Body of pancreas (tissue), 4 donors: Measurements from ENCODE around the gene LSM14B.

ENCODE experiments used
- POLR2A ChIP-seq, 3 donors: fragments of 450-650 bp; IDR thresholded peaks; one replicate each; pipeline ENCODE4 v1.6.1; 2016; ENCODE audit warnings: antibody characterized with exemption in 3 of 3, mild to moderate bottlenecking in 2 of 3
- TF ChIP-seq, protein P1 (sequence below), 7 experiments: fragments of 450-650 bp in 4 of 7; fragments of 200-600 bp in 3 of 7; sonication (generic) in 3 of 7; IDR thresholded peaks; one replicate each; pipeline ENCODE4 v1.5.1; 2016 to 2019; ENCODE audit warnings: antibody characterized with exemption in 7 of 7

- TF ChIP-seq, protein P1, sequence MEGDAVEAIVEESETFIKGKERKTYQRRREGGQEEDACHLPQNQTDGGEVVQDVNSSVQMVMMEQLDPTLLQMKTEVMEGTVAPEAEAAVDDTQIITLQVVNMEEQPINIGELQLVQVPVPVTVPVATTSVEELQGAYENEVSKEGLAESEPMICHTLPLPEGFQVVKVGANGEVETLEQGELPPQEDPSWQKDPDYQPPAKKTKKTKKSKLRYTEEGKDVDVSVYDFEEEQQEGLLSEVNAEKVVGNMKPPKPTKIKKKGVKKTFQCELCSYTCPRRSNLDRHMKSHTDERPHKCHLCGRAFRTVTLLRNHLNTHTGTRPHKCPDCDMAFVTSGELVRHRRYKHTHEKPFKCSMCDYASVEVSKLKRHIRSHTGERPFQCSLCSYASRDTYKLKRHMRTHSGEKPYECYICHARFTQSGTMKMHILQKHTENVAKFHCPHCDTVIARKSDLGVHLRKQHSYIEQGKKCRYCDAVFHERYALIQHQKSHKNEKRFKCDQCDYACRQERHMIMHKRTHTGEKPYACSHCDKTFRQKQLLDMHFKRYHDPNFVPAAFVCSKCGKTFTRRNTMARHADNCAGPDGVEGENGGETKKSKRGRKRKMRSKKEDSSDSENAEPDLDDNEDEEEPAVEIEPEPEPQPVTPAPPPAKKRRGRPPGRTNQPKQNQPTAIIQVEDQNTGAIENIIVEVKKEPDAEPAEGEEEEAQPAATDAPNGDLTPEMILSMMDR (IDR thresholded peaks at IDR 0.05): no peak
- no peak for TF ChIP-seq POLR2A (IDR thresholded peaks at IDR 0.05)
These were observed 29.6 kb downstream of the LSM14B start for GRCh38 chr20:62151835-62152364.
